GM10266 (cell line): ENCODE results near the gene GADD45A.

ENCODE experiments used
- DNase-seq: peaks from one replicate; pipeline ENCODE4 v3.0.0; 2012; ENCODE audit errors: extremely low spot score
- TF ChIP-seq, protein P1 (sequence below): IDR thresholded peaks from 2 replicates; pipeline ENCODE4 v1.5.1; 2012; ENCODE audit warnings: mild to moderate bottlenecking, low read depth; ENCODE audit not compliant: control insufficient read depth, insufficient read depth; ENCODE audit errors: missing control alignments

GADD45A gene

DNA sequence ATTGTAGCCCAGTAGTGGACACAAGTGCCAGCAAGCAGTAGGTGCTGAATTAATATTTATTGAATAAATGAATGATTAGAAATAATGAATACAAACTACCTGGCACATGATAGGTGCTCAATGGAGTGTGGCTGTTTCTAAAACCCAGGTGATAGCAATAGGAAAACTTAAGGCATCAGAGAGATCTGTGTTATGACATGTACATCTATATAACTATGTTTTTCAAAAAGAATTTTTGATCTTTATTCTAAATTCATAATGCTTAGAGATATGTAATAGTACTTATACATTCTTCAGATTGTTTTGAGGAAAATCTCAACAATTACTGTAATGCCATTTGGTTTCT, 5.0 kb downstream of the GADD45A start:
- DNase-seq: no peak
- TF ChIP-seq, protein P1, sequence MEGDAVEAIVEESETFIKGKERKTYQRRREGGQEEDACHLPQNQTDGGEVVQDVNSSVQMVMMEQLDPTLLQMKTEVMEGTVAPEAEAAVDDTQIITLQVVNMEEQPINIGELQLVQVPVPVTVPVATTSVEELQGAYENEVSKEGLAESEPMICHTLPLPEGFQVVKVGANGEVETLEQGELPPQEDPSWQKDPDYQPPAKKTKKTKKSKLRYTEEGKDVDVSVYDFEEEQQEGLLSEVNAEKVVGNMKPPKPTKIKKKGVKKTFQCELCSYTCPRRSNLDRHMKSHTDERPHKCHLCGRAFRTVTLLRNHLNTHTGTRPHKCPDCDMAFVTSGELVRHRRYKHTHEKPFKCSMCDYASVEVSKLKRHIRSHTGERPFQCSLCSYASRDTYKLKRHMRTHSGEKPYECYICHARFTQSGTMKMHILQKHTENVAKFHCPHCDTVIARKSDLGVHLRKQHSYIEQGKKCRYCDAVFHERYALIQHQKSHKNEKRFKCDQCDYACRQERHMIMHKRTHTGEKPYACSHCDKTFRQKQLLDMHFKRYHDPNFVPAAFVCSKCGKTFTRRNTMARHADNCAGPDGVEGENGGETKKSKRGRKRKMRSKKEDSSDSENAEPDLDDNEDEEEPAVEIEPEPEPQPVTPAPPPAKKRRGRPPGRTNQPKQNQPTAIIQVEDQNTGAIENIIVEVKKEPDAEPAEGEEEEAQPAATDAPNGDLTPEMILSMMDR: no peak

DNA sequence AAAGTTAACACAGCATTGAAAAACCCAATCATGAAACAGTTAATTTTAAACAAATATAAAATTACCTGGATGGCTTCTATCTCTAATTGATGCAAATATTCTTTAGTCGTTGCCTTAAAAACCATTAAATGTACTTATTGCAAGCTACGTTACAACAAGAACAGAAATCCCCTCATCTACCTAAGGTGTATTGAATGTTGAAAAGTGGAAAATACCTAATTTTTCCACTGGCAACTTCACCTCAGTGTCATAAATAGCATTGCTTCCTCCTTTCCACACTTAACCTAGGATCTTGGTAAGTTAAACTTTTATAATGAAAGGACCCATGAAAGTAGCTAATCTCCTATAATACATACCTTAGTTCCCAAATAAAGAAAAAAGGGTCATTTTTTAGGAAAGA, 5.4 kb downstream of the GADD45A start:
- TF ChIP-seq, protein P1: no peak
- no peak for DNase-seq

DNA sequence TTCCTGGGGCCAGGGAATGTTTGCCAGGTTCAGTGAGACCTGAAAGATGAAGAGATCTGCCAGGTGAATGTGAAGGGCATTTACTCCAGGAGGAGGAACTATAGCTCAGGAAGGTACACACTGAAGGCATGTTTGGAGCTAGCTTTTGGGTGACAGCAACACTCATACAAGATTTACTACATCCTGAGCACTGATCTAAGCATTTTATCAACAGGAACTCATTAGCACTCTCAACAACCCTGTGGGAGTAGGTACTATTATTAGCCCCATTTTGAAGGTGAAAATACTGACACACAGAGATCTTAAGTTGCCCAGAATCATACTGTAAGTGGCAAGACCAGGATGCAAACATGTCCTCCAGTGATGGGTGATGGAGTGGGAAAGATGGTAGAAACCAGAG, 6.7 kb downstream of the GADD45A start:
- TF ChIP-seq, protein P1: no peak
- DNase-seq: no peak

- TF ChIP-seq, protein P1: no peak
- DNase-seq: no peak
Measured at GRCh38 chr1:67695963-67696362, 11.0 kb downstream of the GADD45A start.

DNA sequence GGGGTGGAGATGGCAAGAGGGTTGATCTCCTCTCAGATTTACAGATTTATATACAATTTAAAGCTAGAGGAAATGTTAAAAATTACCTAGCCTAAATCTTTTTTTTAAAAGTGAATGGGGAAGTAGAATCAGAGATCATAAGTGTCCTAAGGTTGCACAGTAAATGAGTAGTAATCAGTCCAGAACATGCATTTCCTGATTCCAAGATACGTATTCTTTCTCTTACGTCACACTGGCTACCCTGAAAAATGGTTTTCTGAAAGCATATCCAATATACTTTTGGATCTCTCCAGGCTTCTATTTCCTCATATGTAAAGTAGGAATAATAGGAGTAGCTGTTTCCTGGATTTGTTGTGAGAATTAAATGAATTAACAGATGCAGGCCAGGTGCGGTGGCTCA, 11.7 kb downstream of the GADD45A start:
- DNase-seq: no peak
- TF ChIP-seq, protein P1: no peak

DNA sequence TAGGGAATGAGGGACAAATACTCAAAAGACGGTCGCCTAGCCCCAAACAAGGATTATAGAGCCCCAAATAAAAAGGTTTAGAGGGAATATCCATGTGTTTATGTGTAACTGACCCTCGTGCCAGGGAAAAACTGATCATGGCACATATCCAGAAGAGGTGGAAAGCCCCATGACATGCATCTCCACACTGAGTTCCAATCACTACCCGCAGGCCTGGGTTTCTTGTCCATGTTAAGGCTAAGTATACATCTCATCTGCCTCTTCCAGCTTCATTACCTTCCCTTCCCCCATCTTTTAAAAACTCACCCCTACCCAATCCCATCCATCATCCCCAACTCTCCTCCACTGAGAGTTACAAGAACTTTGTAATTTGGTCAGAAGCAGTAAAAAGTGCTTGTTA, 15.2 kb downstream of the GADD45A start:
- TF ChIP-seq, protein P1: no peak
- no peak for DNase-seq

DNA sequence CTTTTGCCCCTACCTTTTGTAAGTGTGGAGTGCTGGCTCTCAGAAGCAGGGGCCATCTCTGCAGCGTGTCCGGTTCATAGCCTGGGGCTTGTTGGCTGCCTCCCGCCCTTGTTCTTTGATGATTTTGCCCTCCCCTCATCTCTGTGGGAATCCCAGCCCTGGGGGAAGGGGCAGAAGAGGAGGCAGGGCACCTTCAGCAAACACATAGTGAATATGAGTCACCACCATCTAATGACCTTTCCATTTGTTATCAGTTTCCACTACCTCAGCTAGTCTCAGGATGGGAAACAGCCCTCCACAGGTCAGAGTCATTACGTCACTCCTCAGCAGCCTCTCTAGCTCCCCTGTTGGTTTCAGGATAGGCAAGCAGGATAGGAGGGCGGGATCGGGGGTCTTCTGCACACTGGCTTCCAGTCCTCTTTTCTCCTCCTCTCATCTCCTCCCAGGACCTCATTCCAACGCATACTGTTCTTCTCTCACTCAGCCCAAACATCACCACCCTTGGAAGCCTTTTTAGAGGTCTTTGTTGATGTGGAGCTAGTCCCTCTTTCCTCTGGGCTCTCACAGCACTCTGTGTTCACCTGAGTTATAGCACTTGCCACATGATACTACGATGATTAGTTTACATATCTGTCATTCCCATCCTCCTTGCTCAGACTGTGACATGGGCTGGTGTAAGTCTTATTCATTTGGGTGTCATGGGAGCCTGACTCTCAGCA, 15.8 kb downstream of the GADD45A start:
- TF ChIP-seq, protein P1: no peak
- peak; percentile 37 for DNase-seq
